COLO668 (cell line): ENCODE data around the gene CEMIP.

ENCODE experiments used
- DNase-seq: peaks from one replicate; lab custom pipeline; 2025; ENCODE audit not compliant: unreplicated experiment; lab: John Stamatoyannopoulos, UW

The CEMIP gene

DNA sequence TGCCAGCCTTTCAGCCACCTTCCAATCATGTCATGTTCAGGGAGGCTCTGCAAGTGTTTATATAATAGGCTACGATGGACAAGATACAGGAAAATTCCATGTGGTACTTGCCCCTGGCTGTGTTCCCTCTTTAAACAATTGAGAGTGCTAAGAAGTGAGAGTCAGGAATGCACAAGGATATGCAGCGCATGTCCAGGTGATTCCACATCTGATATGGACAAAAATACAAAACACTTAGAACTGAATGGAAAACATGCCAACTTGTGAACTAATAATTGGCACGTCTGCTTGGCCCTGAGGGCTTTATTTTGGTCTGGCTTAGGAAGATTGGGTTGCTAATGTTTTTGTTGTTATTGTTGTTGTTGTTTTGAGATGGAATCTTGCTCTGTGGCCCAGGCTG, 100.9 kb downstream of the CEMIP start:
- no peak for DNase-seq

- DNase-seq, result no peak
Observed at GRCh38 chr15:80883641-80884040, 104.5 kb downstream of the CEMIP start.

DNA sequence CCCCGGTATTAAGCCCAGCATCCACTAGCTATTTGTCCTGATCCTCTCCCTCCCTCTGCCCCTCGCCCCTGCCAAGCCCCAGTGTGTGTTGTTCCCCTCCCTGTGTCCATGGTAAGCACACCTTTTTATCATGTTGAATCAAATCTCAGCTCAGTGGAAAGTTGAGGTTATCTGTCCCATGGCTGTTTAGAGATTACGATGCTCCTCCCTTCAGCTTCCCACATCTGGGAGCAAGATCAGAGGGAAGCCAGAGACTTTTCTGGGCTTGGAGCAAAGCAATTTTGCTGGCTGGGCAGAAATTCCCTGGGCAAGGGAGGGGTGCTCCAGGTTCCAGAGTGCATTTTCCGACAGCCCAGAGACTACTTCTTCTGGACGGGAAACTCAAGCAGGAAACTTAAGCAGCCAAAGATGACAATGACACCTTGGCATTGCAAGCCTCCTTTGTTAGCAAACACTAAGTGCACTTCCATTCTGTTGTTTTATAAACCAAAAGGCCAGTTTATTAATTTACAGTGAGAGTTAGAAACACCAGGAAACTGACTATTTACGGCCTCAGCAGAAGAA, 105.9 kb downstream of the CEMIP start:
- DNase-seq, result no peak

- no peak for DNase-seq
Observed at GRCh38 chr15:80887148-80887547, 108.0 kb downstream of the CEMIP start.

- no peak for DNase-seq
Observed at GRCh38 chr15:80888846-80889245, 109.7 kb downstream of the CEMIP start.

DNA sequence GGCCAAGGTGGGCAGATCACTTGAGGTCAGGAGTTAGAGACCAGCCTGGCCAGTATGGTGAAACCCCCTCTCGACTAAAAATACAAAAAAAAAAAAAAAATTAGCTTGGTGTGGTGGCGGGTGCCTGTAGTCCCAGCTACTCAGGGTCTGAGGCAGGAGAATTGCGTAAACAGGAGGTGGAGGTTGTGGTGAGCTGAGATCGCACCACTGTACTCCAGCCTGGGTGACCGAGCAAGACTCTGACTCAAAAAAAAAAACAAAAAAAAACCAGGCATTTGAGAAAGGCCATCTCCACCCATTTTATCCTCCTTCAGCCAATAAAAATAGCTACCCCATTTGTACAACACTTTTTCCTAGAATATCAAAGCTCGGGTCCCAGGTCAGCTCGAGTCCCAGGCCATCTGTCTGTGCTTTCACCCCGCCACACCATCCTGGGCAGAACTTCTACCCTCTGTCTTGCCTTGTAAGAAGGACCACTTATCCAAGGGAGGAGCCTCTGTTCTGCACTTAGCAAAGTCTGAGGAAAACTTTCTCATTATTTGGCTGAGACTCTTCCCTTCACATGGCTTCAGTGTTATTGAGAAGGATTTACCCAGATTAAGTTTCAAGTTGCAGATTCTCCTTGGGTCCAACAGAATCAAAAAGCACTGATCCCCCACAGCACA, 111.3 kb downstream of the CEMIP start:
- no peak for DNase-seq

- DNase-seq, result no peak
Observed at GRCh38 chr15:80891006-80891405, 111.8 kb downstream of the CEMIP start.

GRCh38 chr15:80892414-80892813, 113.2 kb downstream of the CEMIP start:
- no peak for DNase-seq

GRCh38 chr15:80893777-80894176, 114.6 kb downstream of the CEMIP start:
- no peak for DNase-seq

- DNase-seq, result no peak
Observed at GRCh38 chr15:80895091-80895490, 115.9 kb downstream of the CEMIP start.

- DNase-seq, result no peak
Observed at GRCh38 chr15:80895965-80896364, 116.8 kb downstream of the CEMIP start.

- DNase-seq, result no peak
Observed at GRCh38 chr15:80898040-80898439, 118.9 kb downstream of the CEMIP start.

DNA sequence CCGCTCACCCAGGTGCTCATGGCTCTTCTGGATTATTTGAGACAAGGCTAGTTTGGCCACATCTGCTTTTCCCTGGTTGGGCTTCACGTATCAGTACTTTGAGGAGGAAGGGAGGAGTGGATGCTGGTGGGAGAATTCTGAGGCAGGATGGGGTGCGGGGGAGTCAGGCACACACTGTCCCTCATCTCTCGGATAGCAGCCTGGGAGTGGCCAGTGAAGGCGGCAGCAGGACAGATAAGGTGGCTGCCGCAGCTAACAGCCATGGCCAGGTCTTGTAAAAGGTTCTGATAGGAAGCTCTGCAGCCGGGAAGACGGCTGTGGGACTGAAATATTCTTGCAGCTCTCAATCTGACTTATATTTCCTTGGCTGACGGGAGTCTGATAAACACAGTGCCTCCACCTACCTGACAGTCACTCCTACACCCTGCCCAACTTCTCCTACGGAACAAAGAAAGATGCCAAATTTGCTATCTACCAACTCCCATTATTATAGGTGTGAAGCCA, 123.2 kb downstream of the CEMIP start:
- no peak for DNase-seq

DNA sequence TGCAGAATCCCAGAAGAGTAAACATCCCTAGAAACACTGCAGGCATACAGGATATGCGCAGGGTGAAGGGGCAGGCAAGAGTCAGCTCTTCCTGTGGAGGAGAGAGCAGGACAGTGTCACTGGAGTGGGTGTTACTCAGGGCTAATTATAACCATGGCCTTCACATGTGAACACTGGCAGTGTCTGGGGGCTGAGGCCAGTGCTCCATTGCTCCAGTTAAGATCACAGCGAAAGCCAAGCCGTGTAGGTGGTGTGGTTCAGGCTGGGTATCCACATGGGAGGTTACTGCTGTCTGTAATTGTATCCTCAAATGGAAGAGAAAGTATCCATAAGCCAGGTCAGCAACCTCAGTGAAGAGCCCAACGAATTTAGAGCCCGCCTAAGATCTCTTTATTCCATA, 125.8 kb downstream of the CEMIP start:
- DNase-seq, result no peak

GRCh38 chr15:80906159-80906766, 127.1 kb downstream of the CEMIP start:
- DNase-seq, result peak; percentile 89

DNA sequence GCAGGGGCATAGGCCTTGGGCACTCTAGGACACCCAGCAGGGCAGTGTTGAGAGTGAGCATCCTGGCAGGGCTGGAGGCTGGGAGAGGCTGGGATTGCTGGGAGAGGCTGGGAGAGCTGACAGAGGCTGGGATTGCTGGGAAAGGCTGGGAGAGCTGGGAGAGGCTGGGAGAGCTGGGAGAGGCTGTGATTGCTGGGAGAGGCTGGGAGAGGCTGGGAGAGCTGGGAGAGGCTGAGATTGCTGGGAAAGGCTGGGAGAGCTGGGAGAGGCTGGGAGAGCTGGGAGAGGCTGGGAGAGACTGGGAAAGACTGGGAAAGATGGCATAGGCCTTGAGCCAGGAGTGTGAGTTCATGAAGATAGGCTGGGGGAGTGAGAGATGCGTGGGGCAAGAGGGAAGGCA, 132.7 kb downstream of the CEMIP start:
- no peak for DNase-seq

DNA sequence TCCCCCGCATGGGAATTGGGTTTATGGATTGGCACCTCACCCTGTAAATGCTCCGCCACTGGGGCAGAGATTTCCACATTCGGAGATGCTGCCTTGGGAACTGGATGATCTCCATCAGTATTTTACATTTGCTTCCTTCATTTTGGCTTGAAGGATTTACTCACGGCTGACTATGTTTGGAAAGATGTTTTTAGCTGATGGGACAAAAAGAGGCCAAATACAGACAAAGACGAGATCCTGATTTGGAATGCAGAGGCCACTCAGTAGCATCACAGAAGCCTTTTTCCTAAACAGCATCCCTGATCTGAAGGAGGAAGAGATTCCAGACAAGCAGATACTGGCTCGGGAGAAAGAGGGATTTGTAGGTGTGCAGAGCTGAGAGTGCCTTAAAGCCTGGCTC, 133.5 kb downstream of the CEMIP start:
- DNase-seq, result no peak

- DNase-seq, result no peak
Observed at GRCh38 chr15:80913541-80913940, 134.4 kb downstream of the CEMIP start.

DNA sequence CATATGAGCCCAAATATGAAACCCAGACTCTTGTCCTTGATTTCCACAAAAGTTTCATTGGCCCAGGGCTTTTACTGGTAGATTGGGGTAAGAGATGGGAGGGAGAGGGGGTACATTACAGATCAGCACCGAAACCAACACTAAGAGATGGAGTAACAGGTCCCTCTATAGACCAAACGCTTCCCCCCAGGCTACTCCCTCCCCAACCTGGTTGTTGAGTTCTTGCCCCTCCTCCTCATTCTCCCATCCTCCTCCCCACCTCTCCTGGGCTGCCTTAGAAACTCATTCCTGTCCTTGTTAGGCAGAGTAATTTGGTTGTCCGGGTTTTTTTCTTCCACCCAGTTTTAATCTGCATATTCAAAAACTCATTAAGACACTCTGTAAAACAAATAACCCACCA, 136.3 kb downstream of the CEMIP start:
- DNase-seq, result no peak

GRCh38 chr15:80916056-80916455, 136.9 kb downstream of the CEMIP start:
- no peak for DNase-seq

- no peak for DNase-seq
Observed at GRCh38 chr15:80918196-80918783, 139.1 kb downstream of the CEMIP start.

DNA sequence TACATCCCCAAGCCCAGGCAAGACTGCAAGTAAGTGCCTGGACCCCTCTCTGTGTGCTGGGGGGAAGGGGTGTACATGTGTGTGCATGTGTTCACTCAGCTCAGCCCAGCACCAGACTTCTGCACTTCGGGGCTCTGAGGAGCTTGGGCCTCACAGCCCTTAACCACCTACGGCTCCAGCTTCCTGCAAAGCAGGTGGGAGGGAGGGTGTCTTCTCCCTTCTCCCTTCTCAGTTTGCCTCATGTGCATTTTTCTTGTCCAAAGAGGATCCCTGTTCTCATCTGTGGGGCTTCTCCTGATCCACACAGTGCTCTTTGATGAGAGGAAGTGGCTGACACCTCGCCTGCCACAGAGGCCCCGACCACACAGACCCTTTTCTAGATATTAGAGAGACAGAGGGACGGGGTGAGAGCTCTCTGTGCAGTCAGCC, 141.1 kb downstream of the CEMIP start:
- DNase-seq, result no peak
